Left ventricle myocardium inferior (tissue), 1 donor: ENCODE results near the gene ADGRA1. TPM values are rescaled to one million over a fixed set of nuclear protein-coding genes. Genes with fewer than 3 reads are reported as not detected.

Source experiments
- DNase-seq: peaks from one replicate; pipeline ENCODE4 v3.0.0-alpha.2; 2020
- H3K27ac ChIP-seq: fragments of 200-600 bp; replicated peaks from 2 replicates; pipeline ENCODE4 v1.8.0; 2021
- H3K27me3 ChIP-seq: fragments of 200-600 bp; 2 replicates; pipeline ENCODE4 v1.8.0; 2021; ENCODE audit warnings: low read depth
- H3K36me3 ChIP-seq: fragments of 200-600 bp; 2 replicates; pipeline ENCODE4 v1.8.0; 2021
- H3K4me1 ChIP-seq: fragments of 200-600 bp; 2 replicates; pipeline ENCODE4 v1.8.0; 2021
- H3K4me3 ChIP-seq: fragments of 200-600 bp; 2 replicates; pipeline ENCODE4 v1.8.0; 2021; ENCODE audit warnings: mild to moderate bottlenecking, moderate library complexity
- H3K9me3 ChIP-seq: fragments of 200-600 bp; replicated peaks from 2 replicates; pipeline ENCODE4 v1.8.0; 2021
- intact Hi-C: fragments of 100-400 bp; cut with micrococcal nuclease; formaldehyde crosslinking; loops from one replicate; pipeline ENCODE4 v1.11.0; 2022
- long read RNA-seq: library from polyadenylated mRNA; unstranded; transcript quantifications from one replicate; pipeline ENCODE4 v2.0.0, GENCODE V29; 2021
- total RNA-seq: library from RNA; stranded (reverse); fragmentation: NEBNext Ultra II Directional; extraction: Animal tissue kit (Norgen Biotek cat#: 25700); gene quantifications from one replicate; pipeline ENCODE4 v1.2.1, GENCODE V29; 2021
- TF ChIP-seq, protein P1 (sequence below): fragments of 200-600 bp; IDR thresholded peaks from 2 replicates; pipeline ENCODE4 v1.8.0; 2021; ENCODE audit warnings: antibody characterized with exemption, mild to moderate bottlenecking, borderline replicate concordance
- donor health status: DM: no; HTN: yes; CAD: no; lungs with severe emphysema.

ADGRA1 gene, protein sequence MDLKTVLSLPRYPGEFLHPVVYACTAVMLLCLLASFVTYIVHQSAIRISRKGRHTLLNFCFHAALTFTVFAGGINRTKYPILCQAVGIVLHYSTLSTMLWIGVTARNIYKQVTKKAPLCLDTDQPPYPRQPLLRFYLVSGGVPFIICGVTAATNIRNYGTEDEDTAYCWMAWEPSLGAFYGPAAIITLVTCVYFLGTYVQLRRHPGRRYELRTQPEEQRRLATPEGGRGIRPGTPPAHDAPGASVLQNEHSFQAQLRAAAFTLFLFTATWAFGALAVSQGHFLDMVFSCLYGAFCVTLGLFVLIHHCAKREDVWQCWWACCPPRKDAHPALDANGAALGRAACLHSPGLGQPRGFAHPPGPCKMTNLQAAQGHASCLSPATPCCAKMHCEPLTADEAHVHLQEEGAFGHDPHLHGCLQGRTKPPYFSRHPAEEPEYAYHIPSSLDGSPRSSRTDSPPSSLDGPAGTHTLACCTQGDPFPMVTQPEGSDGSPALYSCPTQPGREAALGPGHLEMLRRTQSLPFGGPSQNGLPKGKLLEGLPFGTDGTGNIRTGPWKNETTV
- total RNA-seq, result not detected
- long read RNA-seq, result 0 reads

DNA sequence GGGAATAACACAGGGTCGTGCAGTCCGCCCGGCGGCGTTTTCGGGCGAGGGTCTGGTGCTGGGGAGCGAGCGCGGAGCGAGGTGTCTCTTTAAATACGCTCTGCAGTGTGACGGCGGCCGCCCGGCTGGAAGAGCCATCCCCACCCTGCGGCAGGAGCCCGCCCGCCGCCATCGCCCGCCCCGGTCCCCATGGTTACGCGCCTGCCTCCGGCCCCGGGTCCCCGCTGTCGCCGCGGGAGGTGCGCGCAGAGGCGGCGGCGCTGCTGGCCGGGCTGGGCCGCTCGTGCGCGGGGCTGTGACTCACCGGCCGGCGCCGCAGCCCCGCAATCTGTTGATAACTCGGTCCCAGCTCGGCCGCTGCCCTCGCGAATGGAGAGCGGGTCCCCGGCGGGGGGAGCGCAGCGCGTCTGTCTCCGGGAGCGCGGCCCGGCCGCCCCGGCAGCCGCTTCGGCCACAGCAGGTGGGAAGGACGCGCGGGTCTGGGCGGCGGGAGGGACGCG, at the start of gene ADGRA1:
ADGRA1 (plus strand) TSS at position 246 of the 500 bp plus-strand sequence. CDS start 986 bp downstream, outside the sequence.
- intact Hi-C loops, result no loop called here
- peak within 1 kb of the TSS; percentile 41 for H3K4me3 ChIP-seq

GRCh38 chr10:133038036-133038823, 49.5 kb upstream of the ADGRA1 start:
- peaks cover 87% of the 10 kb centered on the region for H3K27me3 ChIP-seq
- no peaks in the 10 kb centered on the region for H3K4me1 ChIP-seq
- intact Hi-C loops, result no loop called here
- TF ChIP-seq, protein P1, sequence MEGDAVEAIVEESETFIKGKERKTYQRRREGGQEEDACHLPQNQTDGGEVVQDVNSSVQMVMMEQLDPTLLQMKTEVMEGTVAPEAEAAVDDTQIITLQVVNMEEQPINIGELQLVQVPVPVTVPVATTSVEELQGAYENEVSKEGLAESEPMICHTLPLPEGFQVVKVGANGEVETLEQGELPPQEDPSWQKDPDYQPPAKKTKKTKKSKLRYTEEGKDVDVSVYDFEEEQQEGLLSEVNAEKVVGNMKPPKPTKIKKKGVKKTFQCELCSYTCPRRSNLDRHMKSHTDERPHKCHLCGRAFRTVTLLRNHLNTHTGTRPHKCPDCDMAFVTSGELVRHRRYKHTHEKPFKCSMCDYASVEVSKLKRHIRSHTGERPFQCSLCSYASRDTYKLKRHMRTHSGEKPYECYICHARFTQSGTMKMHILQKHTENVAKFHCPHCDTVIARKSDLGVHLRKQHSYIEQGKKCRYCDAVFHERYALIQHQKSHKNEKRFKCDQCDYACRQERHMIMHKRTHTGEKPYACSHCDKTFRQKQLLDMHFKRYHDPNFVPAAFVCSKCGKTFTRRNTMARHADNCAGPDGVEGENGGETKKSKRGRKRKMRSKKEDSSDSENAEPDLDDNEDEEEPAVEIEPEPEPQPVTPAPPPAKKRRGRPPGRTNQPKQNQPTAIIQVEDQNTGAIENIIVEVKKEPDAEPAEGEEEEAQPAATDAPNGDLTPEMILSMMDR, result no peak
- no peaks in the 10 kb centered on the region for H3K36me3 ChIP-seq
- H3K4me3 ChIP-seq, result no peak overlapping the region
- no peak for DNase-seq
- H3K9me3 ChIP-seq, result no peaks in the 10 kb centered on the region
- no peak overlapping the region for H3K27ac ChIP-seq

More for the DNA sequence above, at the start of gene ADGRA1:
- TF ChIP-seq, protein P1, result no peak
- H3K27ac ChIP-seq, result no peak within 1 kb of the TSS
- DNase-seq, result no peak
- H3K4me1 ChIP-seq, result peaks cover 13% of the 10 kb centered on the region
- H3K36me3 ChIP-seq, result no peaks in the 10 kb centered on the region
- H3K27me3 ChIP-seq, result peaks cover 97% of the 10 kb centered on the region
- no peaks in the 10 kb centered on the region for H3K9me3 ChIP-seq

- intact Hi-C loops, result no loop called here
- H3K4me3 ChIP-seq, result no peak overlapping the region
- peaks cover 88% of the 10 kb centered on the region for H3K27me3 ChIP-seq
- H3K36me3 ChIP-seq, result no peaks in the 10 kb centered on the region
- no peak overlapping the region for H3K27ac ChIP-seq
- no peaks in the 10 kb centered on the region for H3K9me3 ChIP-seq
- no peak for DNase-seq
- no peaks in the 10 kb centered on the region for H3K4me1 ChIP-seq
- TF ChIP-seq, protein P1, result no peak
These were observed 48.5 kb upstream of the ADGRA1 start for GRCh38 chr10:133039107-133039802.

DNA sequence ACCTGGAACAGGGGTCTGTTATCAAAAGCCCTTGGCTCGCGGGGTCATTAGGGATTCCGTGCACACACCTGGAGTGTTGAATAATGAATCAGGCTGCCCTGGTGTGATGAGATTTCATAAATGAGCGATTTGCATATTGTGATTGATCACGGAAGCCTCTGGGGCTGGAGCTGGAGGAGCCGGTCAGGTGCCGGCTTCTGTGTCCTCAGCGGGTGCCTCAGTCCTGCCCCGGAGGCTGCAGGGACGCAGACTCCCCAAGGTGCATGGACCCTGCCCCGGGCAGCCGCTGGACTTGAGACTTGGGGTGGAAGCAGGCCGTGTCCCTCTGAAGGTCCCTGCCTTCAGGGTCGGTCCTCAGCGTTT, 47.9 kb upstream of the ADGRA1 start:
- no peak for DNase-seq
- no peak overlapping the region for H3K4me3 ChIP-seq
- no peaks in the 10 kb centered on the region for H3K4me1 ChIP-seq
- no peaks in the 10 kb centered on the region for H3K9me3 ChIP-seq
- H3K27ac ChIP-seq, result no peak overlapping the region
- H3K27me3 ChIP-seq, result peaks cover 90% of the 10 kb centered on the region
- no peaks in the 10 kb centered on the region for H3K36me3 ChIP-seq
- intact Hi-C loops, result no loop called here
- TF ChIP-seq, protein P1, result no peak

DNA sequence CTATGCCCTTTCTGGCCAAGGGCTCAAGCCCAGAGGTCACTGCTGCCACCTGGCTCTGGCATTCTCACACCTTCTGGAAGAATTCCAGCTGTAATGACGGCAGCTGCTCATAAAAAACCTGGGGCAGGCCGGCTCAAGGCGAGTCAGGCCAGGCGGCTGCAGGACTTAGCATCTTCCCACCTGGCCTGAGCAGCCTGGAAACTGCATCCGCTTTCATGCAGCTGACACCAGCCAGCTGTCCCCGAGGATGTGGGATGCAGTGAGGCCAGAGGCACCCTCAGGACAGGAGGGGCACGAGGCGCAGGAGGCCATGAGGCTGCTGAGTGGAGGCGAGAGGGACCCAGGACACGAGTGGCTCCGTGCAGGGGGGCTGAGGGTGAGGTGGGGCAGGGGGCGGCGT, 47.5 kb upstream of the ADGRA1 start:
- H3K4me3 ChIP-seq, result no peak overlapping the region
- H3K36me3 ChIP-seq, result no peaks in the 10 kb centered on the region
- no peaks in the 10 kb centered on the region for H3K4me1 ChIP-seq
- no peaks in the 10 kb centered on the region for H3K9me3 ChIP-seq
- TF ChIP-seq, protein P1, result no peak
- intact Hi-C loops, result no loop called here
- no peak for DNase-seq
- H3K27ac ChIP-seq, result no peak overlapping the region
- peaks cover 90% of the 10 kb centered on the region for H3K27me3 ChIP-seq
